Iris pigment epithelial cell (primary cell): ENCODE measurements around the gene PROK1.

Source experiments
- DNase-seq: peaks from one replicate; pipeline ENCODE4 v3.0.0-alpha.2; 2011; ENCODE audit warnings: low read depth

Gene PROK1

DNA sequence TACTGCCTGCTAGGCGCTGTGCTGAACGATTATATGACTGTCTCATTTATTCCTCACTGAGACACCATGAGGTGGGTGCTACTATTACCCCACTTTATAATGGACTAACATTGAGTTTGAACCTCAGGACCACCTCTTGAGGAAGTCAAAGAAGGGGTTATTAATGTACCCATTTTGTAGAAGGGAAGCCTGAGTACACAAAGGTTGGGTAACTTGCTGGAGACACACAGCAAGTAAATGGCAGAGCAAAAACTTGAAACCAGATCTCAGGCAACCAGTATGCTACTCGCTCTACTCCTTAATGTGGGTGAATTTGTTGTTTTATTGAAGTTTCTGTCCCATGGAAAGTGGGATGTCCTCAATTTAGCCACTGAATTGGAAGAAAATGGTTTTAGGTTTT, 37.9 kb downstream of the PROK1 start:
- DNase-seq: no peak

GRCh38 chr1:110489406-110489805, 38.5 kb downstream of the PROK1 start:
- no peak for DNase-seq

- DNase-seq: no peak
Observed at GRCh38 chr1:110489973-110490542, 39.1 kb downstream of the PROK1 start.

GRCh38 chr1:110490791-110491451, 40.0 kb downstream of the PROK1 start:
- no peak for DNase-seq

- DNase-seq: no peak
Observed at GRCh38 chr1:110492573-110492972, 41.6 kb downstream of the PROK1 start.

DNA sequence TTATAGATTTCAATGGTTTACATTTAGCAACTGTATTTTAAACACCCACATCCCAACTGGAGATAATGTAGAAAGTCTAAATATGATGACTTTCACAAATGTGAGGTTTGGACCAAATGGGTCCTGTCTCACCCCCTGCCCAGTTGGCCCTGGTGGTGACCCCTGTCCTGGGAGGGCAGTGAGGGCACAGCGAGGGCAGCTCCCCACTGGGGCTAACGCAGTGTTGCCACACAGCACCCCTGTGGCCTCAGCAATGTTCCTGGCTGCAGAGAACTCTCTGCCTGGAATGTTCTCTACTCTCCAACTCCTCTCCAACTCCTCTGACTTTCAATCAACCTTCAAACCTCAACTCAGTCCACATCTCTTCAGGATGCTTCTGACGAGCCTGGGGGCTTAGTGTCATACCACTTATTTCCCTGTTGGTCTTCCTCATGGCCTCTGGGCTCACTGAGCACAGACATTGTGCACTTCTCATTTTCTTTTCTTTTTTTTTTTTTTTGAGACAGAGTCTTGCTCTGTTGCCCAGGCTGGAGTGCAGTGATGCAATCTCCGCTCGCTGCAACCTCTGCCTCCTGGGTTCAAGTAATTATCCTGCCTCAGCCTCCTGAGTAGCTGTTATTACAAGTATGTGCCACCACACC, 42.2 kb downstream of the PROK1 start:
- no peak for DNase-seq

GRCh38 chr1:110494036-110494435, 43.1 kb downstream of the PROK1 start:
- no peak for DNase-seq

DNA sequence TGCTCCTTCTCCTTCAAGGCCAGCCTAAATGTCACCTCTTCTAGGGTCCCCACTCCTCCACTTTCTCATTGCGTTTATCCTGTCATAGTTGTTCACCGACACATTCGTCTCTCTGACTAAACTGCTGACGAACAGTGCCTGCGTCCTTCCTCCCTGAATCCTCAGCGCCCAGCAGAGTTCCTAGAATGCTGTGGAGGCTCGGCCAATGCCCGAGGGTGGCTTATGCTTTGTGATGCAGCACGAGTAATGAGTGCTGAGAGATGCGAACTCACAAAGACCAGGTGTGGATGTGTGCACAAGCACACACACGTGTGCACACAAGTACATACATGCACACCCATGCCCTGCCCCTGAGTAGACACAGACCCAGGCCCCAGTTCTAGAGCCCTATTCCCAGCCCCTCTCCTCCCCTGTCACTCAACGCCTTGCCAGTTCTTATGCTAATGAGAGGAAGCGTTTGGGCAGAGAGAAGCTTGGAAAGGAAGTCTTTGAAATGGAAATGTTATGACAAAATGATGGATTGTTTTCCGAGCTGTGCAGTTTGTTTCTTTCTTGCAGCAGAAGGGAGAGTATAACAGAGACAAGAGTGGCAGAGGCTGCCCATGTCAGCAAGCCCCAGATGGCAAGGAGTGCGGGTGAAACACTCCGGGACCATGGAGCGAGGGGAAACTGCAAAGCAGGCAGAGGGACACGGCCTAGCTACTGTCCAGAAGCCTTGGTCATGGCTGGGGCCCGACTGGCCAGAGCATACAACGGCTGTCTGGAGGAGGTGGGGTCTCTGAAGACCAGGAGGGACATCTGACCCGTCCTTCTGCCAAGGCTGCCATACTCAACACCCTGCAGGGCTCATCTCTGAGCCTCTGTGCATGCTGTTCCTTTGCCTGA, 43.8 kb downstream of the PROK1 start:
- DNase-seq: no peak

DNA sequence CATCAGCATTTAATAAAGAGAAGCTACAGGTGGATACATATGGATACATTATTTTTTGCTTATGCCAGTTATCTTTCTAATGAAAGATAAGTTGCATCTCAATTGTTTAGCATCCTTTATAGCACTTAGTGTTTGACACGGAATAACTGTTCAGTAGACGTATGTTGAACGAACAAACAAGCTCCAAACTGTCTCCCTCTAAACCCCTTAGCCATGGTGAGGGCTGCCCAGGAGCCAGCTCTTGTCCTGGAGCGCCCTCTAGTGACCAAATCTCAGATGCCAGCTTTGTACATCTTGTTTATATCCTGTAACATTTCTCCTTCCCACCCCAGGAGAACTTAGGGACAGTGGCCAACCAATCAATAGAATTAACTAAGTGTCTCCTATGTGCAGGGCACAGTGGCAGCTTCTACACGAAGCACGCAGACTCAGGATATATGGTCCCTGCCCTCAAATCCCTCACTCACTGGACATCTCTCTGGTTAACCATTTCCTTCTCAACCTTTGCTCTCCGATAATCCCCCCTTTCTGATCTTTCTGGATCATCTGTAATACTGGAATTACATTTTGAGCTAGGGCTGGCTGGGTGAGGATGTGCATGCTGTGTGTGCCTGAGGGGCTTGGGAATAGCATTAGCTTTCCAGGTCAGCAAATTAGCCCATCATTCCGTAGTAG, 45.1 kb downstream of the PROK1 start:
- DNase-seq: peak; percentile 70

DNA sequence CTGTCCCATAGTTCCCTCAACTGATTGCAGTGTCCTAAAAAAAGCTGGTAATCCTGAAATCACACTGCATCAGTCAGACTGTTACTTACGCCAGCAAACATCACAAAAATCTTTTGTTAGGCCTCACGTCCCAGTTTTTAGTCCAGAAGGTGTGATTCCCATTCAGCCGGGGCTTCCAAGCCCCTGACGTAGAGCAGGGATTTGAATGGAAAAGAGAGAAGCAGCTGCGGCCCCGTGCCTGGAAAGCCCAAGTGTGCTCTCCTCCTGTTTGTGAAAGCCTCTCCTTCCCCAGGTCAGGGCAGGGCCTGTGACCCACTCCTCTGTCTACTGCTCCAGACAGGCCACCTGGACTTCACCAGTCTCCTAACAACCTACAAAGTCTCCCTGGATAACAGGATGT, 47.3 kb downstream of the PROK1 start:
- DNase-seq: no peak

- DNase-seq: no peak
Observed at GRCh38 chr1:110501488-110502132, 50.7 kb downstream of the PROK1 start.

DNA sequence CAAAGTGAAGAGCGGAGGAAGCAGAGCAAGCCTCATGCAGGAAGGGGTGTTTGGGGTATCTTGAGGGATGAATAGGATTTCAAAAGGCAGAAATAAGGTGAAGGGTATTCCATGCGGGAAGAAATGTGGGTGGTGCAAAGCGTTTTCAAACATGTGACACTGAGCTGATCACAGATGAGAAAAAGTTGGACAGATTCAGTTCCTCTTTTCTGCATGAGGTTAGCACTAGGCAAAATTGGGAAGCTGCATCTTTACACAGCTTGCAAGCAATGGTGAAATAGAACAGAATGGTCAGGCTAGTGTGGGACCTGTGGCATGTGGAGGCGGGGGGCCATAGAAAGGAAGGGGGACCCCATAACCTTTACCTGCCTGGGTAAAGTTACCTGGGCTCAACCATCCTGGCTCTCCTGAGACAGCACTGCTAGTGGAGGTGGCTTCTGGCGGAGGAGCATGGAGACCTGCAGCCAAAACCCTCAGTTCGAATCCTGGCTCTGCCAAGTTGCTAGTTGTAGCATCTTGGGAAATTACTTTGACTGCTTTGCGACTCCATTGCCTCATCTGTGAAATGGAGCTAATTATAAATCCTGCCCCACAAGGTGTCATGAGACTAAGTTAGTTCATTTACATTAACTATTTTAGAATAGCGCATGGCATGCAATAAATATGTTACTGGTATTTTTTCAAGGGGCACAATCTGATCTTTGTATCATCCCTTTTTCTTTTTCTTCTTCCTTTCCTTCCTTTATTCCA, 51.6 kb downstream of the PROK1 start:
- DNase-seq: no peak

GRCh38 chr1:110503471-110503870, 52.5 kb downstream of the PROK1 start:
- DNase-seq: no peak

DNA sequence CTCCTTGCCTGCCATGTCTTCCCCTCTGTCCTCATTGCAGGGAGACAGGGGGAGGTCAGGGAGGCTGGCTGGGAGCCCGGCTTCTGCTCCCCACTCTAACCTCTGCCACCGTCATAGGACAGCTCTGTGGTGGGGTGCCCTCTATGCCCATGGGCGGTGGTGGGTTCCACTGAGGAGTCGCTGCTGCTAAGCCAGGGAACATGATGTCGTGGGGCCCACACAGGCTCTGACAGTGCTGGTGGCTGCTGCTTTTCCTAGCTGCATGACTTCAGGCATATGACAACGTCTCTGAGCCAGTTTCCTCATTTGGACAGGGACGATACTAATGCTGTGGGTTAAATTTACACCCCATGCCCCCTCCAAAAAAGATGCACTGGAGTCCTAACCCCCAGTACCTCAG, 53.3 kb downstream of the PROK1 start:
- DNase-seq: no peak

- no peak for DNase-seq
Observed at GRCh38 chr1:110505596-110505995, 54.6 kb downstream of the PROK1 start.

DNA sequence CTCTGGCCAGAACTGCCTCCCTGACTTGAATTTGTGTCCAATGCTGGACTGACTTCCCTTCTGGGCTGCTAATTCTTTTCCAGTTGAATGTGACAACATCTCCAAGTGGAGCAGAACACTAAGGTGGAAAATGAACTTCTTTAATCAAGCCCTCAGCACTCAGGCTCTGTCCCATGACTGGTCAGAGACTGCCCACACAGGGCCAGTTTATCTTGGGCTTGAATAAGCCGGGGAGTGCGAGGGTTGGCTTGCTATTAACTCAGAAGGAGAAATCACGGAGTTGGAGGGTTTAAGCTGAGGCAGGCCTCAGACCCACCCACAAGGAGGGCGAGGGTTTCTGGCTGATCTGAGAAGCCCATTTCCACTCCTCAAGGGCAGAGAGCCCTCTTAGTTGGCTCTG, 55.6 kb downstream of the PROK1 start:
- no peak for DNase-seq
